GM23248 (cell line): ENCODE data around the gene STARD8. TPM values are rescaled to one million over a fixed set of nuclear protein-coding genes. Genes with fewer than 3 reads are reported as not detected.

Experiments
- DNase-seq: peaks from one replicate; pipeline ENCODE4 v3.0.0-alpha.2; 2015
- H2AFZ ChIP-seq: fragments of 200-600 bp; sonication (generic); 2 replicates; pipeline ENCODE4 v1.6.1; 2016; ENCODE audit warnings: antibody characterized with exemption
- H3F3A ChIP-seq: fragments of 200-600 bp; sonication (generic); 2 replicates; pipeline ENCODE4 v1.6.1; 2016; ENCODE audit warnings: mild to moderate bottlenecking, antibody characterized with exemption, mixed run types; ENCODE audit not compliant: insufficient read depth
- H3K27ac ChIP-seq: fragments of 200-600 bp; sonication (generic); 2 replicates; pipeline ENCODE4 v1.5.1; 2016; ENCODE audit warnings: mild to moderate bottlenecking
- H3K27me3 ChIP-seq: fragments of 200-600 bp; sonication (generic); replicated peaks from 2 replicates; pipeline ENCODE4 v1.6.1; 2016; ENCODE audit warnings: mild to moderate bottlenecking; ENCODE audit not compliant: insufficient read depth
- H3K36me3 ChIP-seq: fragments of 200-600 bp; sonication (generic); 2 replicates; pipeline ENCODE4 v1.6.1; 2016; ENCODE audit warnings: low read depth, mild to moderate bottlenecking
- H3K4me1 ChIP-seq: fragments of 200-600 bp; sonication (generic); 2 replicates; pipeline ENCODE4 v1.6.1; 2016; ENCODE audit warnings: mild to moderate bottlenecking; ENCODE audit not compliant: insufficient read depth
- H3K4me2 ChIP-seq: fragments of 200-600 bp; sonication (generic); one replicate; pipeline ENCODE4 v1.6.1; 2016; ENCODE audit warnings: mild to moderate bottlenecking; ENCODE audit not compliant: unreplicated experiment
- H3K4me3 ChIP-seq: fragments of 200-600 bp; sonication (generic); 2 replicates; pipeline ENCODE4 v1.5.1; 2016; ENCODE audit warnings: mild to moderate bottlenecking
- H3K79me2 ChIP-seq: fragments of 200-600 bp; sonication (generic); 2 replicates; pipeline ENCODE4 v1.6.1; 2016; ENCODE audit warnings: mild to moderate bottlenecking; ENCODE audit not compliant: insufficient read depth
- H3K9ac ChIP-seq: fragments of 200-600 bp; sonication (generic); 2 replicates; pipeline ENCODE4 v1.6.1; 2016; ENCODE audit warnings: mild to moderate bottlenecking
- H3K9me2 ChIP-seq: fragments of 200-600 bp; sonication (generic); 2 replicates; pipeline ENCODE4 v1.6.1; 2016; ENCODE audit warnings: mixed run types, mild to moderate bottlenecking, moderate library complexity; ENCODE audit not compliant: insufficient read depth
- H3K9me3 ChIP-seq: fragments of 200-600 bp; sonication (generic); one replicate; pipeline ENCODE4 v1.6.1; 2017; ENCODE audit warnings: low read depth
- H4K20me1 ChIP-seq: fragments of 200-600 bp; sonication (generic); 2 replicates; pipeline ENCODE4 v1.6.0; 2016; ENCODE audit not compliant: insufficient read depth
- EZH2 ChIP-seq: fragments of 200-600 bp; sonication (generic); IDR thresholded peaks from 2 replicates; pipeline ENCODE4 v1.6.1; 2018; ENCODE audit warnings: antibody characterized with exemption, mild to moderate bottlenecking; ENCODE audit not compliant: insufficient read depth, poor library complexity, severe bottlenecking
- EZH2phosphoT487 ChIP-seq: fragments of 200-600 bp; sonication (generic); IDR thresholded peaks from 2 replicates; pipeline ENCODE4 v1.6.1; 2018; ENCODE audit warnings: antibody characterized with exemption, moderate library complexity, mild to moderate bottlenecking, low read depth; ENCODE audit not compliant: insufficient read depth
- WGBS, 2 experiments: methylation state at CpG; one replicate each; pipeline ENCODE4 v1.1.6; 2015 to 2017; ENCODE audit warnings: low lambda C conversion rate in 2 of 2, low coverage in 1 of 2; ENCODE audit errors: missing lambda C conversion rate in 2 of 2; 5-methylcytosine and 5-hydroxymethylcytosine counted together
- in situ Hi-C: fragments of 300-500 bp; cut with MboI; formaldehyde crosslinking; loops from 2 replicates; pipeline ENCODE4 v1.15.0; 2020
- polyA plus RNA-seq: library from polyadenylated mRNA; unstranded; fragments of >200 nt; fragmentation: Nextera tagmentation; extraction: Ambion mirVana; gene quantifications from 2 replicates; pipeline ENCODE4 v1.2.1, GENCODE V29; 2016
- total RNA-seq: library from RNA; depleted of rRNA; stranded (reverse); fragments of >200 nt; shearing (Covaris generic); gene quantifications from 2 replicates; pipeline ENCODE4 v1.2.3, GENCODE V29; 2014

Gene STARD8
- total and polyA plus RNA-seq, 2 experiments from 2014 or later: 0.69 to 2.4 TPM

DNA sequence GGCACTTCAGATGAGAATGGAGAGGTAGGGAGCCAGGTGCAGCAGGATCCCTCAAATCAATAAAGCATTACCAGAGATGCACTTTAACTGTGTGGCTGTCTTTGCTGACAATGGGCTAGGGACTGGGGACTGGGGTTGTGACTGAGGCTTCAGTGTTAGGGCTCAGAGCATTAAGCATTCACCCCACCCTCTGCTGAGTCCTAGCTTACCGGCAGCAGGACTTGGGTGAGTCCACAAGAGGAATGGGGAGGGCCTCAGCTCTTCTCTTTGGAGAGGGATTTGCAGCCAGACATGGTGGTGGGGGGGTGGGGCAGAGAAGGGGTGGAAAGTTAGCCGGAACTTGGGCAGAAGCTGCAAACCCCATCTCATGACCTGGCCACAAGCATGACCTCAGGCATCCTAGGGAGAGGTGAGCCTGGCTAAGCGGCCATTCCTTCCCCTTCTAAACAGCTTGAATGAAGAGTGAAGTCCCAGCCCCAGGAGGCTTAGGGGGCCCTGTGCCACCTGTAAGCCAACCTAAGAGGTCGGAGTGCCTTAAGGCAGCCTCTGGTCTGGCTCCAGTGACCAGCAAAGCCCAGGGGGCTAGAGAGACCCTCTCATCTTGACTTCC is 78.4 kb downstream of the STARD8 start:
- no peak overlapping the region for H3K27ac ChIP-seq
- no peak overlapping the region for H2AFZ ChIP-seq
- H3K9ac ChIP-seq: no peak overlapping the region
- no peaks in the 10 kb centered on the region for H3K4me1 ChIP-seq
- H3K36me3 ChIP-seq: no peaks in the 10 kb centered on the region
- no peak overlapping the region for H3K4me2 ChIP-seq
- TF ChIP-seq EZH2: no peak
- TF ChIP-seq EZH2phosphoT487: no peak
- 87 to 100% methylated on average over 3 of the region's 4 CpGs for WGBS, 2 experiments
- H4K20me1 ChIP-seq: no peaks in the 10 kb centered on the region
- no peaks in the 10 kb centered on the region for H3K9me2 ChIP-seq
- no peak overlapping the region for H3K4me3 ChIP-seq
- no peaks in the 10 kb centered on the region for H3K27me3 ChIP-seq
- H3K79me2 ChIP-seq: no peaks in the 10 kb centered on the region
- no peak for DNase-seq
- in situ Hi-C loops: no loop called here
- no peaks in the 10 kb centered on the region for H3K9me3 ChIP-seq
- H3F3A ChIP-seq: no peaks in the 10 kb centered on the region

DNA sequence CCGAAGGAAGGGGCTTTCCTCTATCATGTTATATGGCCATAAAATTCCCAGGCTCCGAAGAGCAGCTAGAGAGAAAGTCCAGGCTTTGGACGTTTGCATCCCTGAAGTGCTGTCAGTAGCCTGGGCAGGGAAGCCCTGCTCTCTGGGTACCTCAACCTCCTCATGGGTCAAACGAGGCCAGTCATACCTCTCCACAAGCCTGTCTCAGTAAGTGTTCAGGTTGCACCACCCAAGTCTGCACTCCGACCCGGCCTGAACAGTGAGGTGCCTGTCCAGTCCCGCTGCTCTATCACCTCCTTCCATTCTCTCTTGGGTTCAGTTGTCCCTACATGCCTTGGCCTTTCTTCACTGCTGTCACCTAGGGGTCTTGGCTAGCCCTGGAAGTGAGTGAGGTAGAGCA is 78.9 kb downstream of the STARD8 start:
- no peaks in the 10 kb centered on the region for H3K36me3 ChIP-seq
- DNase-seq: no peak
- H3K4me3 ChIP-seq: no peak overlapping the region
- TF ChIP-seq EZH2: no peak
- no peak for TF ChIP-seq EZH2phosphoT487
- H3K9ac ChIP-seq: no peak overlapping the region
- H4K20me1 ChIP-seq: no peaks in the 10 kb centered on the region
- no peaks in the 10 kb centered on the region for H3K27me3 ChIP-seq
- H3K79me2 ChIP-seq: no peaks in the 10 kb centered on the region
- H2AFZ ChIP-seq: no peak overlapping the region
- H3K4me2 ChIP-seq: no peak overlapping the region
- no peak overlapping the region for H3K27ac ChIP-seq
- in situ Hi-C loops: no loop called here
- no peaks in the 10 kb centered on the region for H3K9me2 ChIP-seq
- H3F3A ChIP-seq: no peaks in the 10 kb centered on the region
- WGBS, 2 experiments: 84 to 94% methylated on average over 6 of the region's 7 CpGs
- H3K4me1 ChIP-seq: no peaks in the 10 kb centered on the region
- H3K9me3 ChIP-seq: no peaks in the 10 kb centered on the region

DNA sequence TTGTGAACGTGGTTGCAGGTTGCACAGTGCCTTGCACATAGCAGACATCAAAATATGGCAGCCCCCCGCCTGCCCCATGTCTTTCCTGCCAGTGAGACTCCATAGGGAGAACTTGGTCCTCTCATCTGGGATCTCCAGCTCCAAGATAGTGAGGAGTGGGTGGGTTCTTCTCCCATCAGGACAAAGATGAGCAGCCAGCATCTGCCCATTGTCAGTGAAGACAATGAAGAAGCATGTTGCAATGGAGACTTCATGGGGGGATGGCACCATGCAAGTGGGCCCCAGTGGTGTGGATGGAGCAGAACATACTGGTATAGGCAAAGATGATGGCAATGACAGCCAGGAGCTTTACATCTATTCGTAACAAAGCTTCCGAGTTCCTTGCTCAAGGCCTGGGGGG is 80.2 kb downstream of the STARD8 start:
- Histone ChIP-seq H3K36me3 (no peaks in the 10 kb centered on the region), H3K9me2 (no peaks in the 10 kb centered on the region), H3K27ac (no peak overlapping the region), H3K79me2 (no peaks in the 10 kb centered on the region), H3K27me3 (no peaks in the 10 kb centered on the region), H4K20me1 (no peaks in the 10 kb centered on the region), H3K4me3 (no peak overlapping the region), H3K9ac (no peak overlapping the region), H3F3A (no peaks in the 10 kb centered on the region), H3K4me2 (no peak overlapping the region), H2AFZ (no peak overlapping the region), H3K4me1 (no peaks in the 10 kb centered on the region), H3K9me3 (no peaks in the 10 kb centered on the region)
- in situ Hi-C loops: no loop called here
- 96 to 100% methylated on average over 4 of the region's 4 CpGs for WGBS, 2 experiments
- TF ChIP-seq EZH2: no peak
- DNase-seq: no peak

DNA sequence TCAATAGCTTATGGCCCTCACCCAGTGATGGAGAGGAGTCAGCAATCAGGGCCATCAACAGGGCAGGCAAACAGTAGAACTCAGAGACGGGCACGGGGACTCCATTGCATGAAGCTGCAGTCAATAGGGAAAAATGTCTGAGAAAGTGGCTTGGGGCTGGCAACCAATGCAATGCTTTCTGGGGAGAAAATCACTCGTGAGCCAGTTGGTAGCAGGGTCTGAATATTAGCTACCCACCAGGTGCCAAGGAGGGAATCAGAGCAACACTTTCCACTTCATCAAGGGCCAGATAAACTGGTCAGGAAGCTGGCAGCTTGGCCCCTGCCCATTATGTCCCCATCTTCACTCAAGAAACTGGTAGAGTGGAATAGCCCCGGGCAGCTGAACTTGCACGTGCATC is 80.7 kb downstream of the STARD8 start:
- no peaks in the 10 kb centered on the region for H3F3A ChIP-seq
- no peaks in the 10 kb centered on the region for H3K9me3 ChIP-seq
- DNase-seq: no peak
- no peaks in the 10 kb centered on the region for H3K4me1 ChIP-seq
- in situ Hi-C loops: no loop called here
- TF ChIP-seq EZH2phosphoT487: no peak
- no peak for TF ChIP-seq EZH2
- H3K4me2 ChIP-seq: no peak overlapping the region
- no peak overlapping the region for H3K27ac ChIP-seq
- H4K20me1 ChIP-seq: no peaks in the 10 kb centered on the region
- no peak overlapping the region for H3K4me3 ChIP-seq
- no peak overlapping the region for H2AFZ ChIP-seq
- no peaks in the 10 kb centered on the region for H3K27me3 ChIP-seq
- WGBS, 2 experiments: 75 to 82% methylated on average over 4 to 5 of the region's 5 CpGs
- no peaks in the 10 kb centered on the region for H3K36me3 ChIP-seq
- H3K9me2 ChIP-seq: no peaks in the 10 kb centered on the region
- no peak overlapping the region for H3K9ac ChIP-seq
- no peaks in the 10 kb centered on the region for H3K79me2 ChIP-seq

DNA sequence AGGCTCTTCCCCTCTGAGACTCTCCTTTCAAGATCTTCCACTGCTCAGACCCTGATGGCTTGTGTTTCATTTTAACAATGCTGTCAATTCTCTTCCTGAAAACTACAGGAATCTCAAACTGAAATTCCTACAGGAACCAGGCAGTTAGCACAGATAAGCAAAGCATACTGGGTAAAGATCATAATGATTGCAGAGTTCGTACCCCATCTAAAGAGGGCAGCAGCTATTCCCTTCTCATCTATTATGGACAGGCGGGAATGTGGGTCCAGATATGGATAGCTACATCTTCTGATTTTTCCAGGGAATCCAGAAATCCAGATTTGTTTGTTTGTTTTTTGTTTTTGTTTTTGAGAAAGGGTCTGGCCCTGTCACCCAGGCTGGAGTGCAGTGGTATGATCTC is 83.8 kb downstream of the STARD8 start:
- no peak for TF ChIP-seq EZH2phosphoT487
- no peak for TF ChIP-seq EZH2
- in situ Hi-C loops: no loop called here
- no peaks in the 10 kb centered on the region for H3K36me3 ChIP-seq
- no peak overlapping the region for H3K4me3 ChIP-seq
- no peaks in the 10 kb centered on the region for H3K27me3 ChIP-seq
- H2AFZ ChIP-seq: no peak overlapping the region
- no peaks in the 10 kb centered on the region for H3K79me2 ChIP-seq
- H4K20me1 ChIP-seq: no peaks in the 10 kb centered on the region
- no peak overlapping the region for H3K9ac ChIP-seq
- 82 to 94% methylated on average over 2 of the region's 2 CpGs for WGBS, 2 experiments
- no peak overlapping the region for H3K4me2 ChIP-seq
- no peaks in the 10 kb centered on the region for H3K9me2 ChIP-seq
- no peaks in the 10 kb centered on the region for H3K9me3 ChIP-seq
- no peak for DNase-seq
- H3F3A ChIP-seq: no peaks in the 10 kb centered on the region
- H3K4me1 ChIP-seq: no peaks in the 10 kb centered on the region
- no peak overlapping the region for H3K27ac ChIP-seq
